Muscle layer of duodenum (tissue), 2 donors: ENCODE results near the gene MORN1.

Experiments
- H3K27ac ChIP-seq: one replicate; pipeline ENCODE4 v1.7.0; 2013; ENCODE audit warnings: mild to moderate bottlenecking, low read length
- H3K27me3 ChIP-seq: one replicate; pipeline ENCODE4 v1.7.0; 2013; ENCODE audit warnings: low read depth, mild to moderate bottlenecking, control low read depth, low read length
- H3K36me3 ChIP-seq, 2 donors: one replicate each; pipeline ENCODE4 v1.7.0; 2013; ENCODE audit warnings: low read length in 2 of 2, control low read depth in 1 of 2, mild to moderate bottlenecking in 1 of 2; ENCODE audit not compliant: insufficient read depth in 2 of 2, control insufficient read depth in 1 of 2
- H3K4me1 ChIP-seq, 2 donors: one replicate each; pipeline ENCODE4 v1.7.0; 2013; ENCODE audit warnings: low read length in 2 of 2, mild to moderate bottlenecking in 2 of 2, control low read depth in 1 of 2, moderate library complexity in 1 of 2; ENCODE audit not compliant: insufficient read depth in 2 of 2, control insufficient read depth in 1 of 2
- H3K4me3 ChIP-seq, 2 donors: one replicate each; pipeline ENCODE4 v1.7.0; 2013; ENCODE audit warnings: low read length in 2 of 2, low read depth in 1 of 2, mild to moderate bottlenecking in 1 of 2
- H3K9me3 ChIP-seq, 2 donors: one replicate each; pipeline ENCODE4 v1.7.0; 2013; ENCODE audit warnings: low read length in 2 of 2, control low read depth in 1 of 2, mild to moderate bottlenecking in 1 of 2; ENCODE audit not compliant: control insufficient read depth in 1 of 2
- donor health status: healthy.

The MORN1 gene

GRCh38 chr1:2394220-2394619, 2.9 kb upstream of the MORN1 start:
- peaks cover 30 to 45% of the 10 kb centered on the region in 2 donors for H3K36me3 ChIP-seq
- H3K4me3 ChIP-seq = no peak overlapping the region
- H3K27ac ChIP-seq = no peak overlapping the region
- no peaks in the 10 kb centered on the region for H3K9me3 ChIP-seq
- H3K27me3 ChIP-seq = no peaks in the 10 kb centered on the region
- H3K4me1 ChIP-seq = peaks cover 10 to 38% of the 10 kb centered on the region in 2 donors

DNA sequence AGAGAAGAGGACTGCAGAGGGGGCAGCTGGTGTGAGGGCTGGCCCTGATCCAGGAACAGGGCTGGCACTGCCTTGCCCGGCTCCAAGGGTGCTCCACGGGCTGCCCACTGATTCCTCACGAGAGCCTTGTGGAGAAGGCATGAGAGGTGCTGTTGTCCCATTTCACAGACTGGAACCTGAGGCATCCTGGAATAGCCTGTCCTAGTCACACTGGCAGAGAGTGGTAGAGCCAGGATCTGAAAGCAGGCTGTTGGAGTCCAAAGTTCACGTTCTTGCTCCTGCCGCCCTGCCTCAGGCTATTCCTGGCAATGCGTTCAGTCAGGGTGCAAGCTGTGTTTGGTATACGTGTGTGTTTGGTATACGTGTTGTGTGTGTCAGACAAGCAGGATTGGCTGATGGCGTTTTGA, 2.1 kb upstream of the MORN1 start:
- no peak overlapping the region for H3K27ac ChIP-seq
- H3K36me3 ChIP-seq = peaks cover 23 to 45% of the 10 kb centered on the region in 2 donors
- H3K27me3 ChIP-seq = no peaks in the 10 kb centered on the region
- peaks cover 10 to 38% of the 10 kb centered on the region in 2 donors for H3K4me1 ChIP-seq
- no peaks in the 10 kb centered on the region for H3K9me3 ChIP-seq
- H3K4me3 ChIP-seq = no peak overlapping the region

- Histone ChIP-seq H3K27ac (peak overlapping the region; percentile 75), H3K36me3 (peaks cover 17 to 44% of the 10 kb centered on the region in 2 donors), H3K4me1 (peaks cover 10 to 38% of the 10 kb centered on the region in 2 donors), H3K27me3 (no peaks in the 10 kb centered on the region), H3K4me3 (peak overlapping the region; percentile 90 to 94), H3K9me3 (no peaks in the 10 kb centered on the region)
Measured at GRCh38 chr1:2392686-2393085, 1.3 kb upstream of the MORN1 start.

DNA sequence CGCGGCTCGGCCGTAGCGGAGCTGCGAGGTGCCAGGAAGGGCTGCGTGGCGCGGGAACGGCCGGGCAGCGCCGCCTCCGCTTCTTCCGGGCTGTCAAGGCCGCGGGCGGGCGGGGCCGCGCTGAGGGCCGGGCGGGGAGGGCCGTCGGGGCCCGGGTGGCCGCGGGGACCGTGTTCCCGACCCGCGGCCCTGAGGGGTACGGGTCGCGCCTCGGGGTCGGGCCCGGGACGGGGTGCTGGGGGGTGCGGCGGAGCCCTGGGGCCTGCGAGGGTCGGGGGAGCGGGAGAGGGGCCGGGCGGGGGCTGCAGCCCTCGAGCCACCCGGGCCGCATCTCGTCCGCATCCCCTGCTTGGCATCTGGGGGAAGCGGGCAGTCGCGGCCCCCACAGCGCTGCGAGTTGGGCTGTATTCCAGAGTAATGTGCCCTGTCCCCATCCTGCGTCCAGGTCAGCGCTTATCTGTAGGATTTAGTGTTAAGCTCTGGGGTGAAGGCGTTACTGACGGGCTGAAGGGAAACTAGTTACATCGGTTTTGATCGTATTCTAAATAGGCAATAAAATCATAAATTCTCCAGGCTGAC, 666 bp upstream of the MORN1 start:
- Histone ChIP-seq H3K4me3 (peak overlapping the region; percentile 90 to 94), H3K4me1 (peaks cover 10 to 38% of the 10 kb centered on the region in 2 donors), H3K36me3 (peaks cover 10 to 38% of the 10 kb centered on the region in 2 donors), H3K27me3 (no peaks in the 10 kb centered on the region), H3K9me3 (no peaks in the 10 kb centered on the region), H3K27ac (peak overlapping the region; percentile 75)

DNA sequence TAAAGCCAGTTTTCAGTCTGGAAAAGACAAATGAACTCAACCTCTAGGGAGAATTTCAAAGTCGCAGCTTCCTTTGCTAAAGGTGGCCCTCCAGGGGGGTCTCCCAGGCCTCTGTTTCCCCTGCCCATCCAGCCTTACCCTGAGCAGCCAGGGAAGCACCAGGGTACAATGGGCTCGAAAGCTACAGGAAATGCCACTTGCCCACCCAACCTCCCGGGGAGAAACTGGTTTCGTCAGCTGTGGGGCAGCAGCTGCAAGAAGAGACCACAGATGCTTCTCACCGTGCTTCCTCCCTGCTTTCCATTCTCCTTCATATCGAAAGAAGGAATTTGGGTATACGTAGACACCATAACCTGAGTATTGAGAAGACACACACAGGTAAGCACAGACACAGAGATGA, 1.7 kb downstream of the MORN1 start:
- Histone ChIP-seq H3K27ac (no peak overlapping the region), H3K4me3 (no peak overlapping the region), H3K27me3 (no peaks in the 10 kb centered on the region), H3K9me3 (no peaks in the 10 kb centered on the region), H3K36me3 (peaks cover 0 to 20% of the 10 kb centered on the region in 2 donors), H3K4me1 (peaks cover 10 to 38% of the 10 kb centered on the region in 2 donors)

DNA sequence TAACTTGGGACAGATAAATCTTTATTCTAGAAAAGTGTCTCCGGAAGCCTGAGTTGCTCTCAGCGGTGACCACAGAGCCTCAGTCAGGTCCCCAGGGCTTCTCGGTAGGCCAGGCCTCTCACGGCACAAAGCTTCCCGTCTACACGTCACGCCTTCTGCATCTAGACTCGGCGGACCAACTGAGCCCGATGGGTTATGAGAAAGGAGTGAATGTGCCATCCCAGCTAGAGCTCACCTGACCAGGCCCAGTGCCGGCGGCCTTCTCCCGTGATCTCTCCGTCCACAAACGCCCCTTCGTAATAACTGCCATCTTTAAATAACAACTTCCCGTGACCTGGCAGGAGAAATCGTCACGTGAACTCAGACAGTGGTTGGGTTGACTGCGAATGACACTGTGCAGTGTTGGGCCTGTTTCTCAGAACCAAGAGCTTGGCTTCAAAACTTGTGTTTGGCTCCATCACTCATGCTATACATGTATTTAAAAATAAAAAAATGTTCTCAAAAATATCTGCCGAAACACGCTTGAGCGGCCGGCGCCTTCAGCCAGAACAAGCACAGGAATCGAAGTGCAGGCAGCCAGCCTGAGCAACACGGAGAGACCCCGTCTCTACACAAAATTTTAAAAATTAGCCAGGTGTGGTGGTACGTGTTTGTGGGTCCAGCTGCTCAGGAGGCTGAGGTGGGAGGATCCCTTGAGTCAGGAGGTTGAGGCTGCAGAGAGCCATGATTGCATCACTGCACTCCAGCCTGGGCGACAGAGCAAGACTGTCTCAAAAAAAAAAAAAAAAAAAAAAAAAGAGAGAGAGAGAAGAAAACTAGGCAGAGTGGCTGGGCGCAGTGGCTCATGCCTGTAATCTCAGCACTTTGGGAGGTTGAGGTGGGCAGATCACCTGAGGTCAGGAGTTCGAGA, 3.1 kb downstream of the MORN1 start:
- Histone ChIP-seq H3K36me3 (peaks cover 0 to 8% of the 10 kb centered on the region in 2 donors), H3K4me3 (no peak overlapping the region), H3K9me3 (no peaks in the 10 kb centered on the region), H3K27ac (no peak overlapping the region), H3K27me3 (no peaks in the 10 kb centered on the region), H3K4me1 (peaks cover 10 to 26% of the 10 kb centered on the region in 2 donors)

DNA sequence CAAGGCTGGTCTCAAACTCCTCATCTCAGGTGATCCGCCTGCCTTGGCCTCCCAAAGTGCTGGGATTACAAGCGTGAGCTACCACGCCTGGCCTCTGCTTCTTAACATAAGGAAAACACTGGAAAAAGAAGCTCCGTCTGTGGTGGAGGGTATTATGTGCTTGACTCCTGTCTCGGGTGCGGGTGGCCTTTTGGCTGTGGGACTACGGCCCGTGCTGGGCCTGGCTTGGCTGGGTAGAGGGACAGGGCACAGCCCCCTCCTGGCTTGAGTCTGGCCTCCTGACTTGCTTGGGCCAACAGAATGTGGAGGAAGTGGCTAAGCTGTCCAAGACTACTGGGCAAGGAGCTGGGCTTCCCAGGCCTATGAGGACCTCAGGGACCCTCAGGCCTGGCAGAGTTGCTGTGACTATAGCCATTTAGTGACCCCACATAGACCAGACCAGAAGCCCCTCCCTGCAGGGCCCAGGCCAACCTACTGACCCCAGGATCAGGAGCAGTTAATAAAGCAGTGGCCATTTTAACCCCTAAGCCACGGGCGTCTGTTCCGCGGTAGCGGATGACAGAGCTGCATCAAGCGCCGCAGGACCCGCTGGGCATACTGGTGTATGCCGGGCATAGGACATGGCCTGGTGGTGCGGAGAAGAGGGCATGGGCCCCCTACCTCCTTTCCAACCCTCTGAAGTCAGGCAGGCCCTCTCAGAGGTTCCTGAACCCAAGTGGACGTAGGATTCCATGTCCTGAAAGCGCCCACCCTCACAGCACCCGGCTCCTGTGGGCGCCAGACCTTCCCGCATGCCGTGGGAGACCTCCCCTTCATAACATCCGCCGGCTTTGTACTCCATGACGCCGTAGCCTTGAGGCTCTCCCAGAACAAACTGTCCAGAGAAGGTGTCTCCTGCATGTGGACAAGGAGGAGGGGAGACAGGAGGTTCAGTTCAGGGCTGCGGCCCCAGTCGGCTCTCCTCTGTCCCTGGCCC, 4.4 kb downstream of the MORN1 start:
- H3K9me3 ChIP-seq = no peaks in the 10 kb centered on the region
- peaks cover 0 to 5% of the 10 kb centered on the region in 2 donors for H3K36me3 ChIP-seq
- H3K27ac ChIP-seq = no peak overlapping the region
- H3K27me3 ChIP-seq = no peaks in the 10 kb centered on the region
- H3K4me3 ChIP-seq = no peak overlapping the region
- H3K4me1 ChIP-seq = peaks cover 0 to 15% of the 10 kb centered on the region in 2 donors

DNA sequence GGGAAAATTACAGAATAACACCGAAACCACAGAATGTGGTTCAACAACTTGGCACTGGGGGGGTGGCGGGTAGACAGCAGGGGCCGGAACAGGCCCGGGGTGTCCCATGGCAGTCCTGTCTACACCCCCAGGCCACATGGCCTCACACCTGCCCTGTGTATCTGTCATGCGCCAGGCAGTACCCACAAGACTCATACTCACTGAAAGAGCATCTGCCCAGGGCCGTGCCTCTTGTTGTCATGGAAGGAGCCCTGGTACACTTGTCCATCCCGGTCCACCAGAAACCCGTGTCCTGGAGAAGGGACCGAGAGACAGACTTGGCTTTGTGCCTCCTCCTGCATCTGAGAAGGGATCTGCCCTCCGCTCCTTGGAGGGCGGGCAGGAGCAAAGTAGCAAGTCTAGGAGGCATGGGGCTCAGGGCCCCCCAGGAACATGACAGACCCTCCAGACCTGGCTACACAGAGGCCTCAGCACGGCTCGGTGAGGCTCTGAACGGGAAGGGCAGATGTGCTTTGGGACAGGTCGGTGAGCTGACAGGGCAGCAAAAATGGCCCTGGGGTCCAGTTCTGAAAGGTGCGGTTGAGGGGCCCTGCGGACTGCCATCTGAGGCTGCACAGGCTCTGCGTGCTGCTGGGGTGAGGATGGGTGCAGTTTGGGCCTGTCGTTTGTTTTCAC, 5.6 kb downstream of the MORN1 start:
- Histone ChIP-seq H3K27ac (no peak overlapping the region), H3K36me3 (peaks cover 0 to 5% of the 10 kb centered on the region in 2 donors), H3K4me3 (no peak overlapping the region), H3K27me3 (no peaks in the 10 kb centered on the region), H3K4me1 (peaks cover 0 to 22% of the 10 kb centered on the region in 2 donors), H3K9me3 (no peaks in the 10 kb centered on the region)

DNA sequence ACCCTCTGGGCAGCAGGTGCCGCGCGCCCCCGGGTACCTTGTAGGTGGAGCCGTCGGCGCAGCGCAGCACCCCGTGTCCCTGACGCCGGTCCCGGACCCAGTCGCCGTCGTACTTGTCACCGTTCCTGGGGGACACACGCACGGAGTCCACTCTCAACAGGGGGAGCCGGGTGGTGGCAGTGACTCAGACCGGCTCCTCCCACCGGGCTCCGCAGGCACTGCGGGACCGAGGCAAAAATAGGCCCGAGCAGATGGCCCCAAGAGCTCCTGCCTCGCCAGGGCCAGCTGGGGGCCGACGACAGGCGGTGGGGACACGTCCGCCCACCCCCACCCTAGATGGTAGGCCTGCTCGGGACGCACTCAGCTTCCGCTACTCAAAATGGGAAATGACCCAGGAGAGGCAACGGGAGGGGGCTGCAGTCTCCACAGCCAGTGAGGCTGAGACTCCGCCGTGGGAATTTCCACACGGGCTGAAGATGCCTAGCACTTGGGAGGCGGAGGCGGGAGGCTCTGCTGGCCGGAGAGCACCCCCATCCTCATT, 6.3 kb downstream of the MORN1 start:
- Histone ChIP-seq H3K27ac (no peak overlapping the region), H3K4me1 (peaks cover 0 to 15% of the 10 kb centered on the region in 2 donors), H3K4me3 (no peak overlapping the region), H3K27me3 (no peaks in the 10 kb centered on the region), H3K9me3 (no peaks in the 10 kb centered on the region), H3K36me3 (peaks cover 0 to 5% of the 10 kb centered on the region in 2 donors)

DNA sequence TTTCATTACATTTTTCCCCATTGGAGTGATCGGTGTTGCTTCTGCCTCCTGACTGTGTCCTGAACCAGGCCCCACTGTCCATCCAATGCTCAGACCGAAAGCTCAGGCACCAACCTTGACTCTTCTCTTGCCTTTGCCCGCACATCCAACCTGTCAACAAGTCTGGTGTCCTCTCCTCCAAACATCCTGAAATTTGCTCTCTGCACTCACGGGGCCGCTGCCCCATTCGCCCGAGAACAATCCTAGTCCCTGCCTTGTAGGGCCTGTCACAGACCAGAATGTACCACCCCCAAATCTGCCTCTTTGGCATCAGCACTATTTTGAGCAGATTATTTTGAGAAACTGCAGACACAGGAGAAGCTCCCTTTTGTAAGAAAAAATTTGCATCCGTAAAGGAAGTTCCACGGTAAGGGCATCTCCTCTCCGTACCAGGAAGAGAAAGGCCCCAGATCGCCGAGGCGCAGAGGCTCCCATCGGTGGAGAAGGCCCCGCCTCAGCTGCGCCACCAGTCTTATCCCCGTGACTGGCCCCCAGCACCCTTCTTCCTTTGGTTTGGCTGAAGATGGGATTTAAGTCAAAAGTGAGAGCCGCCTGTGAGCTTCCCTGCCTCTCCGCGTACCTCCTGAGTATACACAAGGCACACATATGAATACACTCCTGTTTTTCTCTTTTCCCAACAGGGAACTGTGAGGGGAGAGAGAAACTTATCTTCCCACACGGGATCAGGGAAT, 7.1 kb downstream of the MORN1 start:
- peaks cover 0 to 5% of the 10 kb centered on the region in 2 donors for H3K36me3 ChIP-seq
- H3K4me3 ChIP-seq = no peak overlapping the region
- H3K4me1 ChIP-seq = peaks cover 0 to 12% of the 10 kb centered on the region in 2 donors
- H3K27me3 ChIP-seq = no peaks in the 10 kb centered on the region
- no peaks in the 10 kb centered on the region for H3K9me3 ChIP-seq
- H3K27ac ChIP-seq = no peak overlapping the region
